Peyer's patch (tissue), 4 donors: ENCODE results near the gene UBE2D3.

ENCODE experiments used
- CTCF ChIP-seq, 6 experiments: fragments of 450-650 bp in 4 of 6; fragments of 200-600 bp in 2 of 6; sonication (generic) in 1 of 6; IDR thresholded peaks; one replicate each; pipeline ENCODE4 v1.5.1; 2017 to 2019; ENCODE audit warnings: antibody characterized with exemption in 6 of 6, mild to moderate bottlenecking in 3 of 6, moderate library complexity in 1 of 6
- POLR2A ChIP-seq, 2 donors: fragments of 450-650 bp; IDR thresholded peaks; one replicate each; pipeline ENCODE4 v1.5.1; 2017; ENCODE audit warnings: antibody characterized with exemption in 2 of 2, mild to moderate bottlenecking in 2 of 2, moderate library complexity in 2 of 2

DNA sequence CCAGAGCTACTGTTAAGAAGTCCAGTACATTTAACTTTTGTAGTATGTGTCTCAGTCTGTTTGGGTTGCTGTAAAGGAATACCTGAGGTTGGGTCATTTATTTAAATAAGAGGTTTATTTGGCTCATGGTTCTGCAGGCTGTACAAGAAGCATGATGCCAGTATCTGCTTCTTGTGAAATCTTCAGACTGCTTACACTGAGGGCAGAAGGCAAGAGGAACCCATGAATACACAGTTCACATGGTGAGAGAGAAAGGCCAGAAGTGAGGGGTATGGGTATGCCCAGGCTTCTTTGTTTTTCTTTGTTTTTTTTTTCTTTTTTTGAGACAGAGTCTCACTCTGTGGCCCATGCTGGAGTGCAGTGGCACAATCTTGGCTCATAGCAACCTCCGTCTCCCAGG is 35.4 kb upstream of the UBE2D3 start:
- no peak for TF ChIP-seq CTCF (IDR thresholded peaks at IDR 0.05)
- TF ChIP-seq POLR2A (IDR thresholded peaks at IDR 0.05) = no peak
